K562 (cell line): ENCODE measurements around the gene LYPD6B. TPM values are rescaled to one million over a fixed set of nuclear protein-coding genes. Genes with fewer than 3 reads are reported as not detected.

Experiments used
- SMARCB1 ChIP-seq: IDR thresholded peaks from 2 replicates; pipeline ENCODE4 v1.6.1; 2011; ENCODE audit warnings: improper control_type of control experiment, low read depth; ENCODE audit not compliant: insufficient read length
- ZNF584 ChIP-seq: fragments of 200-800 bp; sonication (Bioruptor generic); IDR thresholded peaks from 2 replicates; pipeline ENCODE4 v1.6.1; 2016; ENCODE audit warnings: low read depth, mild to moderate bottlenecking, missing genetic modification characterization, missing compliant biosample characterization
- polyA plus RNA-seq, 8 experiments: library from polyadenylated mRNA; depleted of rRNA in 4 of 8; stranded (reverse) in 5 of 8; unstranded in 3 of 8; fragments of >200 nt; fragmentation: Nextera tagmentation in 2 of 8; fragmentation: Illumina TruSeq in 1 of 8; extraction: Ambion mirVana in 2 of 8; extraction: Trizol in 1 of 8; gene quantifications; 2 replicates each; pipeline versions ENCODE4 v1.2.1 to v1.2.3, GENCODE V29; 2011 to 2014; ENCODE audit warnings: inconsistent platforms in 1 of 8, missing spikeins in 1 of 8
- total RNA-seq, 7 experiments: library from RNA; depleted of rRNA in 6 of 7; stranded (reverse); fragments of >200 nt in 6 of 7; fragmentation: Illumina TruSeq in 2 of 7; extraction: Trizol in 2 of 7; gene quantifications; 2 replicates each; pipeline versions ENCODE4 v1.2.1 to v1.2.3, GENCODE V29; 2011 to 2021; ENCODE audit warnings: low replicate concordance in 1 of 7
- TF ChIP-seq, protein P1 (sequence below), 2 experiments: fragments of 450-650 bp; formaldehyde crosslinking in 1 of 2; IDR thresholded peaks; 2 replicates each; pipeline versions ENCODE4 v1.4.0 to v1.6.1; 2014 to 2020; ENCODE audit warnings: mild to moderate bottlenecking in 2 of 2, borderline replicate concordance in 1 of 2, low read depth in 1 of 2

Gene LYPD6B
- total and polyA plus RNA-seq, 9 of the 15 experiments (the other 6 are each of a cell fraction or from before 2014, with no cell fraction given) = not detected

DNA sequence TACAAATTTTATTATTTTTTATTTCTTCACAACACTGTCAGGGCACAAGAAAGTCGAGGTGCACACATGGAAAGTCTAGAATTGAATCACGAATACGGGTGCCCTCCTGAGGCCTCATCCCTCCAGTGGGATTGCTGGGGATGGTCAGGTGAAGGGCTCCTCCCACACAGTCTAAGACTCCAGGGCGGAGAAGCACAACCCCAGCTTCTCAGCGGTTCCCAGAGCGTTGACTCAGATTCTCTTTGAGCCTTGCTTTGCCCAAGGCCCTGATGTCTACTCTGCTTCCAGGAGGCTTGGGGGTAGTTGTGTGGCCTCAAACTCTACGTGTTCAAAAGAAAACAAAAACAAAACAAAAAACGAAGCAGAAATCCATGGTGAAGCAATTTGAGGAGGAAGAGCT is 108.4 kb downstream of the LYPD6B start (continued):
- TF ChIP-seq, protein P1, sequence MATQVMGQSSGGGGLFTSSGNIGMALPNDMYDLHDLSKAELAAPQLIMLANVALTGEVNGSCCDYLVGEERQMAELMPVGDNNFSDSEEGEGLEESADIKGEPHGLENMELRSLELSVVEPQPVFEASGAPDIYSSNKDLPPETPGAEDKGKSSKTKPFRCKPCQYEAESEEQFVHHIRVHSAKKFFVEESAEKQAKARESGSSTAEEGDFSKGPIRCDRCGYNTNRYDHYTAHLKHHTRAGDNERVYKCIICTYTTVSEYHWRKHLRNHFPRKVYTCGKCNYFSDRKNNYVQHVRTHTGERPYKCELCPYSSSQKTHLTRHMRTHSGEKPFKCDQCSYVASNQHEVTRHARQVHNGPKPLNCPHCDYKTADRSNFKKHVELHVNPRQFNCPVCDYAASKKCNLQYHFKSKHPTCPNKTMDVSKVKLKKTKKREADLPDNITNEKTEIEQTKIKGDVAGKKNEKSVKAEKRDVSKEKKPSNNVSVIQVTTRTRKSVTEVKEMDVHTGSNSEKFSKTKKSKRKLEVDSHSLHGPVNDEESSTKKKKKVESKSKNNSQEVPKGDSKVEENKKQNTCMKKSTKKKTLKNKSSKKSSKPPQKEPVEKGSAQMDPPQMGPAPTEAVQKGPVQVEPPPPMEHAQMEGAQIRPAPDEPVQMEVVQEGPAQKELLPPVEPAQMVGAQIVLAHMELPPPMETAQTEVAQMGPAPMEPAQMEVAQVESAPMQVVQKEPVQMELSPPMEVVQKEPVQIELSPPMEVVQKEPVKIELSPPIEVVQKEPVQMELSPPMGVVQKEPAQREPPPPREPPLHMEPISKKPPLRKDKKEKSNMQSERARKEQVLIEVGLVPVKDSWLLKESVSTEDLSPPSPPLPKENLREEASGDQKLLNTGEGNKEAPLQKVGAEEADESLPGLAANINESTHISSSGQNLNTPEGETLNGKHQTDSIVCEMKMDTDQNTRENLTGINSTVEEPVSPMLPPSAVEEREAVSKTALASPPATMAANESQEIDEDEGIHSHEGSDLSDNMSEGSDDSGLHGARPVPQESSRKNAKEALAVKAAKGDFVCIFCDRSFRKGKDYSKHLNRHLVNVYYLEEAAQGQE (IDR thresholded peaks at IDR 0.05; ENCODE audit: borderline replicate concordance) = no peak
- TF ChIP-seq, protein P1 (CRISPR knock-in tag; IDR thresholded peaks at IDR 0.05; ENCODE audit: low read depth) = no peak
- TF ChIP-seq SMARCB1 = no peak
- TF ChIP-seq ZNF584 (CRISPR knock-in tag) = no peak
